Jurkat, Clone E6-1 (cell line): ENCODE data around the gene UBE2H.
"Not testable (repeated sequence)": the region's sequence is repeated elsewhere in the genome, so short reads cannot be mapped to it uniquely, and the experiment has no call there.

ENCODE experiments used
- DNase-seq: peaks from one replicate; pipeline ENCODE4 v3.0.0-alpha.2; 2011; ENCODE audit warnings: low read depth, low spot score
- H3K4me3 ChIP-seq: 2 replicates; pipeline ENCODE4 v1.5.1; 2011; ENCODE audit warnings: mild to moderate bottlenecking, low read length, control low read depth, moderate library complexity

UBE2H gene

GRCh38 chr7:129855935-129856717, 96.6 kb downstream of the UBE2H start:
- no peak overlapping the region for H3K4me3 ChIP-seq
- DNase-seq: no peak

GRCh38 chr7:129855234-129855673, 97.5 kb downstream of the UBE2H start:
- no peak for DNase-seq
- H3K4me3 ChIP-seq: no peak overlapping the region

GRCh38 chr7:129854401-129854800, 98.4 kb downstream of the UBE2H start:
- H3K4me3 ChIP-seq: no peak overlapping the region
- no peak for DNase-seq

GRCh38 chr7:129853661-129854268, 99.0 kb downstream of the UBE2H start:
- DNase-seq: no peak
- no peak overlapping the region for H3K4me3 ChIP-seq

DNA sequence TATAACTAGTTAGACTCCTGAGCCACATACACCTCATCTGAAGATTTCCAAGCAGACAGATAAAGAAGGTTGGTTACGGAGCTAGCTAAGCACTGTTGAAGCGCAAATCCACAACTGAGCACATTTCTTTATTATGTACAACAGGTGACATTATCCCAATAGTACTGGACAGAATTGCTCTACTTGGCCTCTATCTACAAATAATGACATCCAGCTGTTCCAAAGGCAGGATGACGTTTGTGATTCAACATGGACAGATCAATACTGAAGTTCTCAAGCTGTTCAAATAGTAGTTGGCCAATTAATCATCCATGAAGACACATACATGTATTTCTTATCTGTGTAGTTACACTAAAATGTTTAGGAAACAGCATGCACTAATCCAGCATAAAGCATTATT, 101.0 kb downstream of the UBE2H start:
- DNase-seq: no peak
- no peak overlapping the region for H3K4me3 ChIP-seq

GRCh38 chr7:129851174-129851573, 101.6 kb downstream of the UBE2H start:
- DNase-seq: no peak
- H3K4me3 ChIP-seq: no peak overlapping the region

GRCh38 chr7:129848436-129848835, 104.3 kb downstream of the UBE2H start:
- DNase-seq: no peak
- H3K4me3 ChIP-seq: no peak overlapping the region

GRCh38 chr7:129845972-129846327, 106.8 kb downstream of the UBE2H start:
- H3K4me3 ChIP-seq: no peak overlapping the region
- DNase-seq: no peak

GRCh38 chr7:129845178-129845971, 107.4 kb downstream of the UBE2H start:
- DNase-seq: no peak
- H3K4me3 ChIP-seq: no peak overlapping the region

DNA sequence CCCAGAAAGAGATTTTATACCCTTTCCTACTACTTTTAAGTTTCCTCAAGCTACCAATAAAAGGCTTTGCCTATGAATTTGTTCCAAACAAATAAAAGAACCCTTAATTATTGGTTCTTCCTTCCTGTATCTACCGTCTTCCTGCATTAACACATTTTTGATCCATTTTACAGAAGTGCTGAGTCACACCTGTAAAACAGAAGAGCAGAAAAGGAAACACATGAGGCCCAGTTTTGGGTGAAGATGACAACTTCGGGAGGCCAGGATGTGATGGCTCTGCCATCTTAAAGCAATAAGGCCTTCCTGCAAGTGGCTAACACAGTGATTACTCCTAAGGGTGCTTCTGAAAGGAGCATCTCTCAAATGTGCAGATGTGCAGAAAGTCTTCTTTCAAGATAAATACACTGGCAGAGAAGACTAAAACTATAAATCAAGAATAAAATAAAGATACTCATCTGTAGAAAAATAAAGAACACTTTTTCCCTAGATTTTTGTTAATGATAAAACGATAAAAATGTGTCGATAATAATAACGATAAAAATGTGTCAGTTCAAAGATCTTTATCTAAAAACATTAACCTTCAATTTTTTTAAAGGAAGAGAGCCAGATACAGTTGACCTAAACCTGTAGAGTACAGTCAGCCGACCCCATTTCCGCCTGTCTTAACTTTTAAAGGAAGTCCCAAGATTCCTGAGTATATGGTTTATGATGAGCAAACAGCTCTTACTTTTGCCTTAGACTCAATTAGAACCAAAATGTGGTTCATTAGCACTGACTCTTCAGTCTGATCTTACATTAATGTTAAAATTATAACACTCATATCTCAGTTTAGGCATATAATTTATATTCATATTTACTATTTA, 108.6 kb downstream of the UBE2H start:
- DNase-seq: peak; percentile 59
- no peak overlapping the region for H3K4me3 ChIP-seq

DNA sequence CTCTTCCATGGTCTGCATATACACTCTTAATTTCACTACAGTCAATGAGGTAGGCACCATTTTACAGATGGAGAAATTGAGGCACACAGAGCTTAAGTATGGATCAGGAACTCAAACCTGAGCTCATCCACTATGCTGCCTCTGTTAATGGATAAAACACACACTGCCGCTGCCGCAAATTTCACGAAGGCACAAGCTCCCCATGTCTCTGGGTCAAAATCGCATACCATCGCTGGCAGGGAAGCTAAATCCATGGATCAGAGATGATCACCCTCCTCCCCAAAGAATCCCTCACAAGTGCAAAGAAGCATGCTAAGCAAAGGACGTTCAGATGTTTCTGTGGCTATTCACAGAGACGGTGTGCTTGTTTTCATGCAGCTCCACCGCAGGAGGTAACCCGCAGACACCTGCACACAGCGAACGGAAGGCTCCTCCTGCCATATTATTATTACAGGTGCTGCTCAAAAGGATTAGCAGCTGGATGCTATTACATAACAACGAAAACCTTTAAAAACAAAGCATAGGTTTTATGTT, 109.3 kb downstream of the UBE2H start:
- no peak for DNase-seq
- no peak overlapping the region for H3K4me3 ChIP-seq

DNA sequence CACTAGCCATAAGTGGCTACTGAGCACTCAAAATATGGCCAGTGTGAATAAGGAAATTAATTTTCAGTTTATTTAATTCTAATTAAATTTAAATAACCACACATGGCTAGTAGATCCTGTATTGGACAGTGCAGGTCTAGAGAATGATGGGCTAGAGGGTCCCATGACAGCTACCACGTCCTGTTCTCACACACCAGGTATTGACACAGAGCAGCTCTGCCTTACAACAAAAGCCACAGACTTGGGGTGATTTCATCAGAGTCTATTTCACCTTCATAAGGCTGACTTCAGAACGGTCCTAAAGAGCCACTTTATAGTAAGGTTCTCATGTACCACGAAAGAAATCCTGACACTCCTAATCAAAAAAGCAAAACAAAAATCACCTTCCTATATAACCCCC, 111.3 kb downstream of the UBE2H start:
- no peak overlapping the region for H3K4me3 ChIP-seq
- no peak for DNase-seq

DNA sequence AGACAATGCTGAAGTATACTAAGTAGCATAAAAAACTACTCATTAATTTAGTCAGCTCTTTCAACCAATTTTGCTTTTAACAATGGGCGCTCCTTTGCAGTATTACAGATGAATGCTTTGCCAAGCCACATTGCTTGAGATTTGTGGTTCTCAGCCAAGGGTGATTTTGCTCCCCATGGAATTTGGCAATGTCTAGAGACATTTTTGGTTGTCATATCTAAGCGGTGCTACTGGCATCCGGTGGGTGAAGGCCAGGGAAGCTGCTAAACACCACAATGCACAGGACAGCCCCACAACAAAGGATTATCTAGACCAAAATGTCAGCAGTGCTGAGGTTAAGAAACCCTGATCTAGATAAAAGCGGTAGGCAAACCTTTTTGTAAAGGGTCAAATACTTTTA, 112.0 kb downstream of the UBE2H start:
- peak; percentile 57 for DNase-seq
- no peak overlapping the region for H3K4me3 ChIP-seq

DNA sequence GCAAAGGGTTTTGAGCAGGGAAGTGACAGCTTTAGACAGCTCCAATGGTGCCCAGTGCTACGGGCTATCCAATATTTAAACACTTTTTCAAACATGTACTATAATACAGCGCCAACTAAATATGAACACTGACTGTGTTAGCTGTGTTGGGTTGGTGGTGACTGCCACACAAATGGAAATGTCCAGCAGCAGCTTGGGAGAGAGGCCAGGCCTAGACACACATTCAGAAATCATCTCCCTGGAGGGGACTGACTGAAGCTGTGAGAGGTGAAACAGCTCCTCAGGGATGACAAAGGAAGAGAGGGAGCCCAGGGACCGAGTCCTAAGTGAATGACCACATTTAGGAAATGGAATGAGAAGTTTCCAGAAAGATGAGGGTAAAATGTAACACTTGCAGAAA, 115.8 kb downstream of the UBE2H start:
- no peak for DNase-seq
- H3K4me3 ChIP-seq: no peak overlapping the region

- no peak for DNase-seq
- H3K4me3 ChIP-seq: no peak overlapping the region
These were observed 117.2 kb downstream of the UBE2H start for GRCh38 chr7:129835569-129835968.

DNA sequence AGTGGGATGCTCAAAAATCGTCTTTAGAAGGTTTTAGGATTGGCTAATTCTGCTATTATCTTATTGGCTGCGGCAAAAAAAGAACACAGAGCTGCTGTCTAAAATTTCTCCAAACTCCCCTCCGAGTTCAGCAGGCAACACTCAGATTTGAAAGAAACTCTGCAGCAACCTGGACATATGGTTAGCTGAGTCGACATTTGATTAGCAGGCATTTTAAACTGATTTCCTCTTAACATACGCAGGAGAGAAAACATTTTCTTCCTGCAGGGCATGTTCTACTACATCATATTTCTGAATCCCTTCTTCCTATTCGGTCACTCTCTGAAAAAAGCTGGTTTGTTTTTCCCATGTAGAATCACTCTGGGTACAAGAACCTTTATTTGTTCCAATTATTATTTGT, 119.4 kb downstream of the UBE2H start:
- not testable (repeated sequence) for H3K4me3 ChIP-seq, DNase-seq

DNA sequence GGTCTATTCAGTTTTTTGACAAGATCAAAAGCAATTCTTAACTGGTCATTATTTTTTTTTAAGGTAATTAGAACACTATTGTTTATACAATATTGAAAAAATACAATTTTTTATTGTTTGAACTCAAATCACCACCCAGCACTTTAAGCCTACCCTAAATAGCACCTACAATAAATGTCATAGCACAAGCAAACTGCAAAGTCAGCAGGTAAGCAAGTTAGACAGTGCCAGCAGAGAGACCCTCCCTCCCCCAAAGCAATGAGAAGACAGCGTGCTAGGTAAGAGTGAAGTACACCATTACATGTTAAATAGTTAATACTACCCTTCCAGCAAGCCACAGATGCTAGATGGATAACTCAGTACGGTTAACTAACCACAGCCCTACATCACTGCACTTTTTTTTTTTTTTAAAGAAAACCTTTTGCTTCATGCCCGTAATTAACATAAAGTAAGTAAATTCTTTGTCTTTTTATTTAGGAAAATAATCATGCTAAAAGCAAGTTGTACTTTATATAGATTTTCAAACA, 120.0 kb downstream of the UBE2H start:
- no peak overlapping the region for H3K4me3 ChIP-seq
- DNase-seq: no peak

DNA sequence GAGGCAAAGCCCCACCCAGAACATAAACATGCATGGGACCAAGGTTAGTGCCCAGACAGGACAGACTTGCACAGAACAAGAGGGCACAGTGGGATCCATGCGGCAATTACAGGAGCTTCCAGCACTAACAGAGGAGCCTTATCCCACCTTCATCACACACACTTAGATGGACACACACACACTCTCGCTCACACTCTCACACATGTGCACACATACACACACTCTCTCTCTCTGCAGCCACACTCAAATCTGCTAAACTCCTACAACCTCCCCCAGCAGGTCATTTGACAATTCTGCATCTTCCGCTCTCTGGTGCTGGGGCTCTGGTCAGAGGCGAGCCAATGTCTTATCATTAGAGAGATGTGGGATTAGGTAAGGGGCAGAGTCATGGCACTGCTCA, 120.5 kb downstream of the UBE2H start:
- no peak overlapping the region for H3K4me3 ChIP-seq
- no peak for DNase-seq
